H1 (cell line): ENCODE measurements around the gene PIK3CA. TPM values are rescaled to one million over a fixed set of nuclear protein-coding genes. Genes with fewer than 3 reads are reported as not detected.

Experiments used
- ASH2L ChIP-seq: fragments of 200-600, 300-600 bp; sonication (generic); IDR thresholded peaks from one replicate; pipeline ENCODE4 v1.7.1; 2017; ENCODE audit warnings: low read length
- CEBPB ChIP-seq: IDR thresholded peaks from 2 replicates; pipeline ENCODE4 v1.6.1; 2012; ENCODE audit warnings: low read depth, low read length
- CTBP2 ChIP-seq: IDR thresholded peaks from 2 replicates; pipeline ENCODE4 v1.7.0; 2011; ENCODE audit warnings: borderline replicate concordance, mild to moderate bottlenecking, moderate library complexity, mixed read lengths, low read length; ENCODE audit not compliant: insufficient read depth, insufficient read length
- FOSL1 ChIP-seq: IDR thresholded peaks from 2 replicates; pipeline ENCODE4 v1.6.1; 2011; ENCODE audit warnings: mild to moderate bottlenecking, low read depth, low read length, moderate library complexity; ENCODE audit not compliant: insufficient read depth
- JUND ChIP-seq: IDR thresholded peaks from 2 replicates; pipeline ENCODE4 v1.6.1; 2011; ENCODE audit warnings: mild to moderate bottlenecking, improper control_type of control experiment, low read length
- KDM5A ChIP-seq: fragments of 200-600 bp; IDR thresholded peaks from 2 replicates; pipeline ENCODE4 v1.7.1; 2012; ENCODE audit warnings: mild to moderate bottlenecking, low read length, inconsistent platforms, mixed read lengths
- NANOG ChIP-seq: IDR thresholded peaks from 2 replicates; pipeline ENCODE4 v1.6.1; 2011; ENCODE audit warnings: low read length, low read depth, mild to moderate bottlenecking, inconsistent platforms; ENCODE audit not compliant: insufficient read depth, poor library complexity, severe bottlenecking
- POLR2AphosphoS5 ChIP-seq: IDR thresholded peaks from 2 replicates; pipeline ENCODE4 v1.6.1; 2011; ENCODE audit warnings: low read depth, low read length
- SAP30 ChIP-seq: fragments of 300-600 bp; sonication (generic); IDR thresholded peaks from 2 replicates; pipeline ENCODE4 v1.7.1; 2012; ENCODE audit warnings: low read length, moderate library complexity, mild to moderate bottlenecking, inconsistent platforms; ENCODE audit not compliant: insufficient read depth, insufficient replicate concordance
- TCF12 ChIP-seq: IDR thresholded peaks from 2 replicates; pipeline ENCODE4 v1.6.1; 2011; ENCODE audit warnings: low read depth, mild to moderate bottlenecking, low read length
- ZNF274 ChIP-seq: IDR thresholded peaks from 2 replicates; pipeline ENCODE4 v1.7.0; 2012; ENCODE audit warnings: low read length, borderline replicate concordance; ENCODE audit errors: extremely low read depth
- polyA plus RNA-seq, 7 experiments: library from polyadenylated mRNA; depleted of rRNA in 3 of 7; stranded (reverse) in 5 of 7; unstranded in 2 of 7; fragments of >200 nt in 5 of 7; fragments of 200-250 nt in 2 of 7; gene quantifications; 1 replicate in 5 of 7; 2 replicates in 1 of 7; 4 replicates in 1 of 7; pipeline versions ENCODE4 v1.2.1 to v1.2.3, GENCODE V29; 2011 to 2013; ENCODE audit warnings: missing spikeins in 2 of 7, mixed read lengths in 2 of 7
- total RNA-seq: library from RNA; stranded (reverse); fragmentation: NEBNext Ultra II Directional; extraction: Animal tissue kit (Norgen Biotek cat#: 25700); gene quantifications from 2 replicates; pipeline ENCODE4 v1.2.1, GENCODE V29; 2021
- TF ChIP-seq, protein P1 (sequence below): fragments of 300-600 bp; sonication (generic); IDR thresholded peaks from 2 replicates; pipeline ENCODE4 v1.7.1; 2012; ENCODE audit warnings: low read length, moderate library complexity, mild to moderate bottlenecking, inconsistent platforms; ENCODE audit not compliant: insufficient replicate concordance

PIK3CA gene
- total and polyA plus RNA-seq, 2 of the 8 experiments (the other 6 are each of a cell fraction or from before 2014, with no cell fraction given), result 1.6 to 11.3 TPM

- TF ChIP-seq, protein P1, sequence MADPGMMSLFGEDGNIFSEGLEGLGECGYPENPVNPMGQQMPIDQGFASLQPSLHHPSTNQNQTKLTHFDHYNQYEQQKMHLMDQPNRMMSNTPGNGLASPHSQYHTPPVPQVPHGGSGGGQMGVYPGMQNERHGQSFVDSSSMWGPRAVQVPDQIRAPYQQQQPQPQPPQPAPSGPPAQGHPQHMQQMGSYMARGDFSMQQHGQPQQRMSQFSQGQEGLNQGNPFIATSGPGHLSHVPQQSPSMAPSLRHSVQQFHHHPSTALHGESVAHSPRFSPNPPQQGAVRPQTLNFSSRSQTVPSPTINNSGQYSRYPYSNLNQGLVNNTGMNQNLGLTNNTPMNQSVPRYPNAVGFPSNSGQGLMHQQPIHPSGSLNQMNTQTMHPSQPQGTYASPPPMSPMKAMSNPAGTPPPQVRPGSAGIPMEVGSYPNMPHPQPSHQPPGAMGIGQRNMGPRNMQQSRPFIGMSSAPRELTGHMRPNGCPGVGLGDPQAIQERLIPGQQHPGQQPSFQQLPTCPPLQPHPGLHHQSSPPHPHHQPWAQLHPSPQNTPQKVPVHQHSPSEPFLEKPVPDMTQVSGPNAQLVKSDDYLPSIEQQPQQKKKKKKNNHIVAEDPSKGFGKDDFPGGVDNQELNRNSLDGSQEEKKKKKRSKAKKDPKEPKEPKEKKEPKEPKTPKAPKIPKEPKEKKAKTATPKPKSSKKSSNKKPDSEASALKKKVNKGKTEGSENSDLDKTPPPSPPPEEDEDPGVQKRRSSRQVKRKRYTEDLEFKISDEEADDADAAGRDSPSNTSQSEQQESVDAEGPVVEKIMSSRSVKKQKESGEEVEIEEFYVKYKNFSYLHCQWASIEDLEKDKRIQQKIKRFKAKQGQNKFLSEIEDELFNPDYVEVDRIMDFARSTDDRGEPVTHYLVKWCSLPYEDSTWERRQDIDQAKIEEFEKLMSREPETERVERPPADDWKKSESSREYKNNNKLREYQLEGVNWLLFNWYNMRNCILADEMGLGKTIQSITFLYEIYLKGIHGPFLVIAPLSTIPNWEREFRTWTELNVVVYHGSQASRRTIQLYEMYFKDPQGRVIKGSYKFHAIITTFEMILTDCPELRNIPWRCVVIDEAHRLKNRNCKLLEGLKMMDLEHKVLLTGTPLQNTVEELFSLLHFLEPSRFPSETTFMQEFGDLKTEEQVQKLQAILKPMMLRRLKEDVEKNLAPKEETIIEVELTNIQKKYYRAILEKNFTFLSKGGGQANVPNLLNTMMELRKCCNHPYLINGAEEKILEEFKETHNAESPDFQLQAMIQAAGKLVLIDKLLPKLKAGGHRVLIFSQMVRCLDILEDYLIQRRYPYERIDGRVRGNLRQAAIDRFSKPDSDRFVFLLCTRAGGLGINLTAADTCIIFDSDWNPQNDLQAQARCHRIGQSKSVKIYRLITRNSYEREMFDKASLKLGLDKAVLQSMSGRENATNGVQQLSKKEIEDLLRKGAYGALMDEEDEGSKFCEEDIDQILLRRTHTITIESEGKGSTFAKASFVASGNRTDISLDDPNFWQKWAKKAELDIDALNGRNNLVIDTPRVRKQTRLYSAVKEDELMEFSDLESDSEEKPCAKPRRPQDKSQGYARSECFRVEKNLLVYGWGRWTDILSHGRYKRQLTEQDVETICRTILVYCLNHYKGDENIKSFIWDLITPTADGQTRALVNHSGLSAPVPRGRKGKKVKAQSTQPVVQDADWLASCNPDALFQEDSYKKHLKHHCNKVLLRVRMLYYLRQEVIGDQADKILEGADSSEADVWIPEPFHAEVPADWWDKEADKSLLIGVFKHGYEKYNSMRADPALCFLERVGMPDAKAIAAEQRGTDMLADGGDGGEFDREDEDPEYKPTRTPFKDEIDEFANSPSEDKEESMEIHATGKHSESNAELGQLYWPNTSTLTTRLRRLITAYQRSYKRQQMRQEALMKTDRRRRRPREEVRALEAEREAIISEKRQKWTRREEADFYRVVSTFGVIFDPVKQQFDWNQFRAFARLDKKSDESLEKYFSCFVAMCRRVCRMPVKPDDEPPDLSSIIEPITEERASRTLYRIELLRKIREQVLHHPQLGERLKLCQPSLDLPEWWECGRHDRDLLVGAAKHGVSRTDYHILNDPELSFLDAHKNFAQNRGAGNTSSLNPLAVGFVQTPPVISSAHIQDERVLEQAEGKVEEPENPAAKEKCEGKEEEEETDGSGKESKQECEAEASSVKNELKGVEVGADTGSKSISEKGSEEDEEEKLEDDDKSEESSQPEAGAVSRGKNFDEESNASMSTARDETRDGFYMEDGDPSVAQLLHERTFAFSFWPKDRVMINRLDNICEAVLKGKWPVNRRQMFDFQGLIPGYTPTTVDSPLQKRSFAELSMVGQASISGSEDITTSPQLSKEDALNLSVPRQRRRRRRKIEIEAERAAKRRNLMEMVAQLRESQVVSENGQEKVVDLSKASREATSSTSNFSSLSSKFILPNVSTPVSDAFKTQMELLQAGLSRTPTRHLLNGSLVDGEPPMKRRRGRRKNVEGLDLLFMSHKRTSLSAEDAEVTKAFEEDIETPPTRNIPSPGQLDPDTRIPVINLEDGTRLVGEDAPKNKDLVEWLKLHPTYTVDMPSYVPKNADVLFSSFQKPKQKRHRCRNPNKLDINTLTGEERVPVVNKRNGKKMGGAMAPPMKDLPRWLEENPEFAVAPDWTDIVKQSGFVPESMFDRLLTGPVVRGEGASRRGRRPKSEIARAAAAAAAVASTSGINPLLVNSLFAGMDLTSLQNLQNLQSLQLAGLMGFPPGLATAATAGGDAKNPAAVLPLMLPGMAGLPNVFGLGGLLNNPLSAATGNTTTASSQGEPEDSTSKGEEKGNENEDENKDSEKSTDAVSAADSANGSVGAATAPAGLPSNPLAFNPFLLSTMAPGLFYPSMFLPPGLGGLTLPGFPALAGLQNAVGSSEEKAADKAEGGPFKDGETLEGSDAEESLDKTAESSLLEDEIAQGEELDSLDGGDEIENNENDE, result no peak
- no peak for TF ChIP-seq FOSL1
- no peak for TF ChIP-seq JUND
- no peak for TF ChIP-seq KDM5A
- no peak for TF ChIP-seq CEBPB
- no peak for TF ChIP-seq CTBP2
- TF ChIP-seq TCF12, result no peak
- no peak for TF ChIP-seq NANOG
- no peak for TF ChIP-seq POLR2AphosphoS5
- no peak for TF ChIP-seq SAP30
- TF ChIP-seq ZNF274, result no peak
- no peak for TF ChIP-seq ASH2L
Observed at GRCh38 chr3:179181021-179181472, 32.9 kb downstream of the PIK3CA start (continued).
